OCI-LY7 (cell line): ENCODE data around the gene UBE2D1. TPM values are rescaled to one million over a fixed set of nuclear protein-coding genes. Genes with fewer than 3 reads are reported as not detected.
A peak's percentile ranks its signal among the peaks of the same experiment; 100 is the strongest.
"Not testable (repeated sequence)": the region's sequence is repeated elsewhere in the genome, so short reads cannot be mapped to it uniquely, and the experiment has no call there.

Experiments
- BruUV-seq: library from RNA; stranded (reverse); fragments of 400-500 nt; replicated peaks from 2 replicates; lab custom pipeline; 2021; lab: Mats Ljungman, UMichigan
- CTCF ChIA-PET: fragments of 300-600 bp; sonication (Branson Sonifier 250); formaldehyde crosslinking; loops from one replicate; lab custom pipeline; 2022; ENCODE audit warnings: antibody characterized with exemption; ENCODE audit not compliant: unreplicated experiment; lab: Charles Lee
- POLR2A ChIA-PET: fragments of 300-600 bp; sonication (Branson Sonifier 250); formaldehyde crosslinking; loops from one replicate; lab custom pipeline; 2022; ENCODE audit warnings: antibody characterized with exemption; lab: Charles Lee
- DNase-seq: peaks from one replicate; pipeline ENCODE4 v3.0.0-alpha.2; 2015; ENCODE audit warnings: low spot score
- H2AFZ ChIP-seq: fragments of 200-600 bp; sonication (generic), shearing (Covaris generic); 2 replicates; pipeline ENCODE4 v1.6.1; 2014; ENCODE audit warnings: mild to moderate bottlenecking, antibody characterized with exemption, low read length, moderate library complexity
- H3K27ac ChIP-seq: fragments of 200-600 bp; sonication (generic); 2 replicates; pipeline ENCODE4 v1.5.1; 2014; ENCODE audit warnings: mixed run types, low read depth, mild to moderate bottlenecking, moderate library complexity, low read length, inconsistent platforms; ENCODE audit not compliant: poor library complexity, severe bottlenecking
- H3K36me3 ChIP-seq: fragments of 200-600 bp; sonication (generic); 2 replicates; pipeline ENCODE4 v1.6.1; 2014; ENCODE audit warnings: mild to moderate bottlenecking, antibody characterized with exemption, low read length, moderate library complexity, mixed read lengths; ENCODE audit not compliant: insufficient read depth
- H3K4me1 ChIP-seq: fragments of 200-600 bp; sonication (generic); 2 replicates; pipeline ENCODE4 v1.5.1; 2014; ENCODE audit warnings: mild to moderate bottlenecking, low read length; ENCODE audit not compliant: insufficient read depth, poor library complexity, severe bottlenecking
- H3K4me2 ChIP-seq: fragments of 200-600 bp; sonication (generic); 2 replicates; pipeline ENCODE4 v1.6.1; 2014; ENCODE audit warnings: mild to moderate bottlenecking, low read length
- H3K4me3 ChIP-seq: fragments of 200-600 bp; sonication (generic); 2 replicates; pipeline ENCODE4 v1.5.1; 2014; ENCODE audit warnings: mild to moderate bottlenecking, low read depth, low read length; ENCODE audit not compliant: poor library complexity, severe bottlenecking
- H3K79me2 ChIP-seq: fragments of 200-600 bp; sonication (generic); 2 replicates; pipeline ENCODE4 v1.6.1; 2016; ENCODE audit warnings: low read depth, mild to moderate bottlenecking, low read length, moderate library complexity, mixed read lengths; ENCODE audit not compliant: insufficient read depth
- H3K9me2 ChIP-seq: fragments of 200-600 bp; sonication (generic); 2 replicates; pipeline ENCODE4 v1.6.1; 2016; ENCODE audit warnings: mild to moderate bottlenecking, low read length, mixed read lengths; ENCODE audit not compliant: insufficient read depth
- H3K9me3 ChIP-seq: fragments of 200-600 bp; sonication (generic); 2 replicates; pipeline ENCODE4 v1.6.1; 2014; ENCODE audit warnings: mild to moderate bottlenecking, mixed run types, low read length, mixed read lengths
- H4K20me1 ChIP-seq: fragments of 200-600 bp; sonication (generic); 2 replicates; pipeline ENCODE4 v1.6.1; 2014; ENCODE audit warnings: mild to moderate bottlenecking, antibody characterized with exemption, low read length, moderate library complexity, mixed read lengths; ENCODE audit not compliant: insufficient read depth
- CTCF ChIP-seq: fragments of 200-600 bp; sonication (generic); conservative IDR thresholded peaks from 2 replicates; pipeline ENCODE4 v1.5.1; 2014; ENCODE audit warnings: mild to moderate bottlenecking, antibody characterized with exemption, low read length, moderate library complexity, mixed read lengths
- EZH2phosphoT487 ChIP-seq: fragments of 200-600 bp; sonication (generic); IDR thresholded peaks from 2 replicates; pipeline ENCODE4 v1.6.1; 2018; ENCODE audit warnings: low read depth, borderline replicate concordance, mild to moderate bottlenecking, mixed run types, antibody characterized with exemption, low read length, moderate library complexity, mixed read lengths
- intact Hi-C: fragments of 100-400 bp; cut with micrococcal nuclease; formaldehyde crosslinking; loops from one replicate; pipeline ENCODE4 v1.10.0; 2022; ENCODE audit not compliant: unreplicated experiment
- total RNA-seq, 2 experiments: library from RNA; depleted of rRNA in 1 of 2; stranded (reverse); fragments of >200 nt in 1 of 2; shearing (Covaris generic) in 1 of 2; gene quantifications; 2 replicates each; pipeline ENCODE4 v1.2.3, GENCODE V29; 2014 to 2022

The UBE2D1 gene
- total RNA-seq, 2 experiments from 2014 or later: 6.8 to 10.0 TPM

DNA sequence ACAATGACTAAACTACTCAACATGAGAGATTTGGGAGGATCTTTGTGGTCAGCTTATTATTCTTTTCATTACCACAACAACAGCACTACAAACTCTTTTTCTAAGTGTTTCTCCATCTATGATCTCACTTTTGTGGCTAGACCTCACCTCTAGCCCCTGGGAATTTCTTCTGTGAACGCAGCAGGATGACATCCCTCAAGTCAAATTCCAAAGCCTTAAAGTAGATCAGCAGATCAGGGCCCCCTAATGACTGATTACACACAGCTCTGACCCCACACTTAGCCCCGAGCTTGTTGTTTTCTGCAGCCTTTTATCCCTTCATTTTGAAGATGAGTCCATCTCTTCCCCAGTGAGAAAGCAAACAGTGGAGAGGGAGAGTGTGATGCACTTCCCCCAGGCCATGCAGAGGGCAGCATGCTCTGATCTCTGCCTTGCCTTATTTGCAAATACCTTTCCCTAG lies 77.7 kb downstream of the UBE2D1 start:
- intact Hi-C loops: no loop called here
- no TSS peak for BruUV-seq
- Histone ChIP-seq H3K4me1 (no peaks in the 10 kb centered on the region), H3K9me2 (no peaks in the 10 kb centered on the region), H2AFZ (no peak overlapping the region), H3K4me3 (no peak overlapping the region), H3K27ac (no peak overlapping the region), H3K36me3 (no peaks in the 10 kb centered on the region), H3K79me2 (no peaks in the 10 kb centered on the region), H3K4me2 (no peak overlapping the region), H3K9me3 (no peaks in the 10 kb centered on the region), H4K20me1 (no peaks in the 10 kb centered on the region)
- TF ChIP-seq EZH2phosphoT487 (no peak), CTCF (no peak)
- CTCF ChIA-PET: no interaction called here
- DNase-seq: no peak
- POLR2A ChIA-PET: no interaction called here

- Histone ChIP-seq H3K9me3 (no peaks in the 10 kb centered on the region), H3K4me3 (no peak overlapping the region), H4K20me1 (no peaks in the 10 kb centered on the region), H3K27ac (no peak overlapping the region), H3K79me2 (no peaks in the 10 kb centered on the region), H3K9me2 (no peaks in the 10 kb centered on the region), H3K4me1 (no peaks in the 10 kb centered on the region), H3K4me2 (no peak overlapping the region), H3K36me3 (no peaks in the 10 kb centered on the region), H2AFZ (no peak overlapping the region)
- intact Hi-C loops: no loop called here
- DNase-seq: no peak
- CTCF ChIA-PET: no interaction called here
- BruUV-seq: no TSS peak
- TF ChIP-seq EZH2phosphoT487: no peak
- peak; percentile 33; the same call in 1 of the 2 replicates for TF ChIP-seq CTCF
- POLR2A ChIA-PET: no interaction called here
Observed at GRCh38 chr10:58414270-58415041, 79.7 kb downstream of the UBE2D1 start.

DNA sequence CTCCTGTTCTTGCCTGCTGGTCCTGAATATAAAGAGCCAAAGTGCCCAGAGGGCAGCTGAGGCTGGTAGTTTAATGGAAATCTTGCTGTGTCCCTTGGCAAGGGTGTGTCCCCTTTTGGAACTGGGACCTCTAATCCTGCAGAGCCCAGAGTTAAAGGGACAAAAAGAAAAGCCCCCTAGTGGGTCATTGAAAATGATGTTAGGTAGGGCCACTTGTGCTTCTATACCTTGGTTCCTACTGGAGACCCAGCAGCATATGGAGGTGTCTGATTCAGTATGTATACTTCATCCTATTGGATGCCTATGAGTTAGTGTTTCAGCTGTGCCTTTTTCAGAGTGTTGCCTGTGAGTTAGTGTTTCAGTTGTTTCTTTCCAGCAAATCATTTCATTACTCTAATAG lies 81.0 kb downstream of the UBE2D1 start:
- ChIA-PET POLR2A (interaction anchor here (0.7 kb wide), 1 partner anchor 59 kb away, joined by 3 read pairs; no protein-coding TSS in a partner anchor), CTCF (no interaction called here)
- no peak overlapping the region for H2AFZ ChIP-seq
- H3K9me2 ChIP-seq: no peaks in the 10 kb centered on the region
- H4K20me1 ChIP-seq: no peaks in the 10 kb centered on the region
- H3K9me3 ChIP-seq: no peaks in the 10 kb centered on the region
- no TSS peak for BruUV-seq
- TF ChIP-seq CTCF (no peak), EZH2phosphoT487 (no peak)
- H3K4me1 ChIP-seq: no peaks in the 10 kb centered on the region
- DNase-seq: no peak
- H3K36me3 ChIP-seq: no peaks in the 10 kb centered on the region
- H3K4me3 ChIP-seq: no peak overlapping the region
- intact Hi-C loops: no loop called here
- H3K27ac ChIP-seq: no peak overlapping the region
- no peak overlapping the region for H3K4me2 ChIP-seq
- H3K79me2 ChIP-seq: no peaks in the 10 kb centered on the region

DNA sequence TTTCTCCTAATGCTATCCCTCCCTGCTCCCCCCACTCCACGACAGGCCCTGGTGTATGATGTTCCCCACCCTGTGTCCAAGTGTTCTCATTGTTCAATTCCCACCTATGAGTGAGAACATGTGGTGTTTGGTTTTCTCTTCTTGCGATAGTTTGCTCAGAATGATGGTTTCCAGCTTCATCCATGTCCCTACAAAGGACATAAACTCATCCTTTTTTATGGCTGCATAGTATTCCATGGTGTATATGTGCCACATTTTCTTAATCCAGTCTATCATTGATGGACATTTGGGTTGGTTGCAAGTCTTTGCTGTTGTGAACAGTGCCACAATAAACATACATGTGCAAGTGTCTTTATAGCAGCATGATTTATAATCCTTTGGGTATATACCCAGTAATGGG lies 83.1 kb downstream of the UBE2D1 start:
- H3K79me2 ChIP-seq, H3K4me1 ChIP-seq, H3K27ac ChIP-seq, H3K9me2 ChIP-seq, H2AFZ ChIP-seq, H3K4me2 ChIP-seq, POLR2A ChIA-PET, intact Hi-C loops, H3K36me3 ChIP-seq, H3K4me3 ChIP-seq, H4K20me1 ChIP-seq, BruUV-seq, CTCF ChIA-PET, DNase-seq, H3K9me3 ChIP-seq: not testable (repeated sequence)
